IPS DF 4.7 (cell line): Measurements from ENCODE around the gene SNX4.
"Not testable (repeated sequence)": the region's sequence is repeated elsewhere in the genome, so short reads cannot be mapped to it uniquely, and the experiment has no call there.

Experiments used
- DNase-seq: peaks from one replicate; pipeline ENCODE4 v3.0.0-alpha.2; 2013; ENCODE audit warnings: low spot score; ENCODE audit errors: extremely low read depth

The SNX4 gene

GRCh38 chr3:125519678-125520562, at the start of gene SNX4:
Gene SNX4, minus strand, starts transcription at chr3:125520202. Its CDS starts 30 bp downstream, at chr3:125520172.
- DNase-seq, result peak; percentile 25

DNA sequence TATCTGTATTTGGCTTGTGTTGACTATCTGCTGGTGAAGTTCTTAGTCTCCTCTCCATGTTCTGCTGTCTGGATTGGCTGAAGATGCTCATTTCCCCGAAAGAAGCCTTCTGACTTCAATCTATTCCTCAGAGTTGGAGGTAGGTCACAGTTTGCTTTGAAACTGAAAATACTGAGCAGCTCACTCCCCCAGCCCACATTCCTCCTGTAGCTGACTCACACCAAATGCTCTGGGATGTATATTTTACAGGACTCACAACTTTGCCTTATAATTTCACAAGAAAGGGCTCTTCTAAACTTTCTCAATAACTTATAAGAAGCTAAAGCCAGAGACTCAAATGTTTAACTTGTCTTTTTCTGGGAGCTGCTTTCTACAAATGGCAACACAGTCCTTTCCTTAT, 36.3 kb upstream of the SNX4 start:
- DNase-seq, result no peak

DNA sequence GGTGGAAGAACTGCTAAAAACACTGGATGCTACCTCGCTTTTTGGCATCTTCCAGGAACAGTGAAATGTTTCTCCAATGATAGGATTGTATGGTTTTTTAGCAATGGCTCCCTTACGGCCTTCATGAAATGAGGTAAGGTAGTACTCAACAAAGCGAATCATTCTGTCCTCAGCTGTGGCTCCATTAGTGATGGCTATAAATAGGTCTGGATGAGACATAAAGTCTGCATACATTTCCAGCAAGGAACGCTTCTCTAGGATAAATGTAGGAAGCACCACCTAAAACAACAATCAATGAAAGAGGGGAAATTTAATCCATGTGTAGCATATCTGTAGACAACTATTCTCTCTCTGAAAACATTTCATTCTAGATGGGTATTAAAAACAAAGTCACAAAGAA, 32.4 kb upstream of the SNX4 start:
- DNase-seq, result no peak

GRCh38 chr3:125528920-125529319, 8.9 kb upstream of the SNX4 start:
- DNase-seq, result no peak

GRCh38 chr3:125525153-125525552, 5.2 kb upstream of the SNX4 start:
- DNase-seq, result no peak

DNA sequence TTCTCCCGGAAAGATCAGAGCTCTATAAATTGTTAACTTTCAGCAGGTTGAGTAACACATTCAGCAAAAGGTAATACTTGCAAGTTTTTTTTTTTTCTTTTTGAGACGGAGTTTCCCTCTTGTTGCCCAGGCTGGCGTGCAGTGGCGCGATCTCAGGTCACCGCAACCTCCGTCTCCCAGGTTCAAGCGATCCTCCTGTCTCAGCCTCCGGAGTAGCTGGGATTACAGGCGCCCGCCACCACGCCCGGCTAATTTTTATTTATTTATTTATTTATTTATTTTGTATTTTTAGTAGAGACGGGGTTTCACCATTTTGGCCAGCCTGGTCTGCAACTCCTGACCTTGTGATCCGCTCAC, 539 bp upstream of the SNX4 start:
- DNase-seq, result not testable (repeated sequence)

DNA sequence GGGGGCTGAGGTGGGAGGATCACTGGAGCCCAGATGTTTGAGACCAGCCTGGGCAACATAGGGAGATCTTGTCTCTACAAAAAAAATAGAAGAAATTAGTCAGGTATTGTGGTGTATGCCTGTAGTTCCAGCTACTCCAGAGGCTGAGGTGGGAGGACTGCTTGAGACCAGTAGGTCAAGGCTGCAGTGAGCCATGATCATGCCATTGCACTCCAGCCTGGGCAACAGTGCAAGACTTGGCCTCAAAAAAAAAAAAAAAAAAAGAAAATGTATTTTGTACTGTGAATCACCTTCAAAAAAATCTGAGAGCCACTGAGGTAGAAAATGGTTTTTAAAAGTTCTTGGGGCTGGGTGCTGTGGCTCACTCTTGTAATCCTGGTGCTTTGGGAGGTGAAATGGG, 4.6 kb downstream of the SNX4 start:
- DNase-seq, result no peak

DNA sequence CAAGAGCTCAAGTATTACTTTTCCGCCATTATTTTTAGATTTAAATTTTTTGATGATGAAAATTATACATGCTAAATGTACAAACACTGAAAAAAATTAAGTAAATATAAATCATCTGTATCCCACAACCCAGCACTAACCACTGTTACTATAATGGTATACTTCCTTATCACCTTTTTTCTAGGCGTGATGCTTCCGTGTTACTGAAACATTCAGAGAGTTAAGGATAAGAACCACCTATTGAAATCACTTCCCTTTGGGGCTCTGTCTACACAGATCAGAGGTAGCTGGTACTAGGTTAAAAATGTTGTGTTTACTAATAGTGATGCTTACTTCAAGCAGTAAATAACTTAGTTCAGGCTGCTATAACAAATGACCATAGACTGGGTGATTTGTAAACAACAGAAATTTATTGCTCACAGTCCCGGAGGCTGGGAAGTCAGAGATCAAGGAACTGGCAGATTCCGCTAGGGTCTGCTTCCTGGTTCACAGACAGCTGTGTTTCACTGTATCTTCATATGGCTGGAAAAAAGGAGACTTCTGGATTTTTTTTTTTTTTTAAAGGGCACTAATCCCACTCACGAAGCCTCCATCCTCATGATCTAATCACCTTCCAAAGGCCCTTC, 6.4 kb downstream of the SNX4 start:
- DNase-seq, result no peak

DNA sequence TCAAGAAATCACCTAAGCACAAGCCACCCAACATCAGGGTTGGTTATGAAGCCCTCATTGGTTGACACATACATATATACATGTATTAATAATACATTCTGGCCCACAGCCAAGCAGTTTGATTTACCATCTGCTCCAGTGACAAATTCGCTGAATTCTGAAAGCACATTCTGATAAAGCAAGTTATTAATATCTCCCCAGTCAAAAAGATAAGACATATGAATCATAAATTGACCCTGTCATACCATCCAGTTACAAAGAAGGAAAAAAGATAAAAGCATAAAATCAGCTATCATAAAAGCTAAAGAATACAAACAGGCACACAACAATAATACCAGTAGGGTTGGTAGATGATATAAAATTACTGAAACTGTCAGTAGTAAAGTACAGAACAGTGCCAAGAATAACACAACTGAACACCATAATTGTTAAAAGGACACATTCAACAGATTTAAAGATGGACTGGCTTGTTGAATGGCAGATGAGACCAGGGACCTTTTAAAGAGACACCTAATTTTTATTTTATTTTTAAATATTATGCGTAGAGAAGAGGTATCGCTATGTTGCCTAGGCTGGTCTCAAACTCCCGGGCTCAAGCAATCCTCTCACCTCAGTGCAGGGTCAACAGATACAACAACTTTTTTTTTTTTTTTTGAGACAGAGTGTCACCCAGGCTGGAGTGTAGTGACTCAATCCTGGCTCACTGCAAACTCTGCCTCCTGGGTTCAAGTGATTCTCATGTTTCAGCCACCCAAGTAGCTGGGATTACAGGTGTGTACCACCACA, 7.7 kb downstream of the SNX4 start:
- DNase-seq, result no peak

DNA sequence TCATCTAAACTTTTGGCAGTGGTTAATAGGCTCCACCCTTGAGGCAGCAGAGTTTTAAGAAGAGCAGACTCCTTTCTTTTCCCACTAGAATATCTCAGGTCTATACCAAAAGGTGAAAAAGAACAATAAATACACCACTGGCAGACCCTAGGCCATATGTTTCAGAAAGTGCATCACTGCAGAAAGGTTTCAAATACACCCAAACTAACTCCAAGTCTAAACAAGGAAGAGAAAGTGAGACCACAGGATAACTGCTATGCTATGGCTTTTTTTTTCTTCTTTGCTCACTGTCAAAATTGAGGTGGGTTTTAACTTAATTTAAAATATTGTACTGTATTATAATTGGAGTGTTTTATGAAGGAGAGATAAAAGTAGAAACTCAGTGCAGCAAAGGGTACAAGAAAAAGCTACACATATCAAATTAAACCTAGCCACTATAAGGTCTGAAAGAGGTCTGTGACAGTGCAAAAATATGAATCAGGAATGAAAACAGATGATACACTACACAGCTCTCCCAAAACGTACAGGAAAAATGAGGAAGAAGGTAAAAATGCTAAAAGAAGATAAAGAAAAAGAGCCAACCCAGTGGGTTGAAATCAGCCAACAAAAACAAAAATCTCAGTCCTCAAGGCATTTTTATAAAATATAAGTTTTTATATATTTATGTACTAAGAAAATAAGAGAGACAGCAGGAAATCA, 8.4 kb downstream of the SNX4 start:
- no peak for DNase-seq

- no peak for DNase-seq
Observed at GRCh38 chr3:125507128-125507527, 12.9 kb downstream of the SNX4 start.

GRCh38 chr3:125498630-125499029, 21.4 kb downstream of the SNX4 start:
- DNase-seq, result no peak

DNA sequence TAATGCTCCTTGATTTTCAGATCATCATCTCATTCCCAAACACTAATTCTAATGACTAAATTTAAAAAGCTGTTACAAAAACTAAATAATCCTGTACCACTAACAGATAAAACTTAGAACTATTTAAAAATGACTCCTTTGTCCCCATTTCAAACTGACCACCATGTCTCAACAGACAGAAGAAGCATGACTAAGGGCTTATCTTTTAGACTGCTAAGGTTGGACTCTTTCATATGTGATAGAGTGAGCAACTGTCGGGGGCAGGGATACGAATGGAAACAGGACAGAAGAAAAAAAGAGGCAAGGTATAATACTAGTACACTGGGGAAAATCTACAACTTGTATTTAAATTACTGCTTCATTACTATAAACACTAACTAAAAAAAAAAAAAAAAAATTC, 23.3 kb downstream of the SNX4 start:
- DNase-seq, result no peak

GRCh38 chr3:125482406-125482805, 37.6 kb downstream of the SNX4 start:
- no peak for DNase-seq

GRCh38 chr3:125481786-125482185, 38.2 kb downstream of the SNX4 start:
- no peak for DNase-seq

DNA sequence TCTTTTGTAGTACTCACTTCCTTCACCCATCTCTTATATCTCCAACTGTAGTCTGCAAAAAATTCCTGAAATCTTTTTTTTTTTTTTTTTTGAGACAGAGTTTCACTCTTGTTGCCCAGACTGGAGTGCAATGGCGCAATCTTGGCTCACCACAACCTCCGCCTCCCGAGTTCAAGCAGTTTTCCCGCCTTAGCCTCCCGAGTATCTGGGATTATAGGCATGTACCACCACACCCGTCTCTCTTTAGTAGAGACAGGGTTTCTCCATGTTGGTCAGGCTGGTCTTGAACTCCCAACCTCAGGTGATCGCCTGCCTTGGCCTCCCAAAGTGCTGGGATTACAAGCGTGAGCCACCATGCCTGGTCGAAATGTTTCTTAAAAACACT, 38.6 kb downstream of the SNX4 start:
- DNase-seq, result not testable (repeated sequence)

GRCh38 chr3:125480656-125481374, 39.2 kb downstream of the SNX4 start:
- no peak for DNase-seq

DNA sequence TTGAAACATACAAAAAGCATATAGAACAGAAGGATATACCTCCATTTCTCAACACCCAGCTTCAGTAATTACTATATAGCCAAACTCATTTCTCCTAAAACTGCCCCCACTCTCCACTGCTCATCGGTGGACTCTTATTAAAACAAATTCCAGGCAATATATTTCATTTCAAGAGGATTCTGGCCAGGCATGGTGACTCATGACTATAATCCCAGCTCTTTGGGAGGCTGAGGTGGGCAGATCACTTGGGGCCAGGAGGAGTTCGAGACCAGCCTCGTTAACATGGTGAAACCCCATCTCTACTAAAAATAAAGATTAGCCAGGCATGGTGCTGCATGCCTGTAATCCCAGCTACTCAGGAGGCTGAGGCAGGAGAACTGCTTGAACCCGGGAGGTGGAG, 40.9 kb downstream of the SNX4 start:
- no peak for DNase-seq

GRCh38 chr3:125478326-125478725, 41.7 kb downstream of the SNX4 start:
- no peak for DNase-seq

DNA sequence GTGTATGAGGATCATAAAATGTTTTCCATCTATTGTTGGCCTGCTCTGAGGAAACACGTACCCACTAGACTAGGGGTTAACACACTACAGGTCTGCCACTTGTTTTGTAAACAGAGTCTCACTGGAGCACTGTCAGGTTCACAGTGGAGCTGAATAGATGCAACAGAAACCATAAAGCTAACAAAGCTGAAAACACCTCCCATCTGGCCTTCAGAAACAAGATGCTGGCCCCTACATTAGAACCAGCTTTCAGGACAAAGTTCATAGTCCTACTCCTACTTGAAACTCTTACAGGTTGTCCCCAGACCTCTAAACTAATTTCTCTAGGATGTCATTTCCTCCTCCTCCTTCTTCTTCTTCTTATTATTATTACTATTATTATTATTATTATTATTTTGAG, 42.3 kb downstream of the SNX4 start:
- no peak for DNase-seq

GRCh38 chr3:125470671-125471070, 49.3 kb downstream of the SNX4 start:
- DNase-seq, result no peak
